ENCODE measurements around the gene REV3L. TPM values are rescaled to one million over a fixed set of nuclear protein-coding genes. Genes with fewer than 3 reads are reported as not detected.

REV3L gene
- total RNA-seq, 1 experiment from 2014 or later = 5.3 TPM

DNA sequence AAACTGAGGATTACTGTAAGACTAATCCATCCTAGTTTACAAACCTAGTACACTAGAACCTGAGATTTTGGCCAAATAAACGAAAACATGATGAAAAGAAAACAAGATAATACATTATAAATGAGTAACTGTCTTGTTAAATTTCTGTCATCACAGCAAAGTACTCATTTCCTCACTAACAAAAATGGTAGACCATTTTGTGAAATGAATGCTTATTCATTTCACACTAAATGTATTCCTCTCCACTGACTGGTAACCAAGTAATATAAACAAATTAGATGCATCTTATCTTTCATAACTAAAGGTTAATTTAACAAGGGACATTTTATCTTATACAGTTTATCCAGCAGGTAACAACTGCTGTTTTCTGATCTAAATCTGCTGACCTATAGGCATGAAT lies 143.7 kb downstream of the REV3L start:
- no peak overlapping the region for H3K4ac ChIP-seq (ENCODE audit: low read depth, low read length)
- no peak overlapping the region for H3K4me2 ChIP-seq (ENCODE audit: insufficient read depth, insufficient read length, low read length)
- no peak overlapping the region for H2BK15ac ChIP-seq (ENCODE audit: low read depth, low read length)
- H2BK12ac ChIP-seq (ENCODE audit: insufficient read length, low read depth, low read length) = no peak overlapping the region
- no peak overlapping the region for H2BK120ac ChIP-seq (ENCODE audit: low read depth, low read length, poor library complexity, severe bottlenecking)
- no peaks in the 10 kb centered on the region for H3K23me2 ChIP-seq (ENCODE audit: insufficient read length, low read depth, low read length, poor library complexity, severe bottlenecking)
- no peaks in the 10 kb centered on the region for H3K27me3 ChIP-seq (ENCODE audit: insufficient read depth, low read length)
- no peak overlapping the region for H3K27ac ChIP-seq (ENCODE audit: insufficient read length, low read depth, low read length)
- Mint-ChIP-seq H3K36me3 (ENCODE audit: insufficient read depth in 1 of 3, low read depth in 3 of 3) (no peaks in the 10 kb centered on the region), H3K4me1 (peaks cover 8 to 10% of the 10 kb centered on the region in 2 experiments), H3K9me3 (no peaks in the 10 kb centered on the region), H3K27me3 (ENCODE audit: low read depth) (no peaks in the 10 kb centered on the region), H3K27ac (0 out of 7 replicates have a peak overlapping the region, but pooled peaks of 1 of the 3 experiments have one; percentile 47), H3K4me3 (no peak overlapping the region)
- H3K4me1 ChIP-seq (ENCODE audit: insufficient read depth, low read length) = no peaks in the 10 kb centered on the region
- TF ChIP-seq, protein P1, sequence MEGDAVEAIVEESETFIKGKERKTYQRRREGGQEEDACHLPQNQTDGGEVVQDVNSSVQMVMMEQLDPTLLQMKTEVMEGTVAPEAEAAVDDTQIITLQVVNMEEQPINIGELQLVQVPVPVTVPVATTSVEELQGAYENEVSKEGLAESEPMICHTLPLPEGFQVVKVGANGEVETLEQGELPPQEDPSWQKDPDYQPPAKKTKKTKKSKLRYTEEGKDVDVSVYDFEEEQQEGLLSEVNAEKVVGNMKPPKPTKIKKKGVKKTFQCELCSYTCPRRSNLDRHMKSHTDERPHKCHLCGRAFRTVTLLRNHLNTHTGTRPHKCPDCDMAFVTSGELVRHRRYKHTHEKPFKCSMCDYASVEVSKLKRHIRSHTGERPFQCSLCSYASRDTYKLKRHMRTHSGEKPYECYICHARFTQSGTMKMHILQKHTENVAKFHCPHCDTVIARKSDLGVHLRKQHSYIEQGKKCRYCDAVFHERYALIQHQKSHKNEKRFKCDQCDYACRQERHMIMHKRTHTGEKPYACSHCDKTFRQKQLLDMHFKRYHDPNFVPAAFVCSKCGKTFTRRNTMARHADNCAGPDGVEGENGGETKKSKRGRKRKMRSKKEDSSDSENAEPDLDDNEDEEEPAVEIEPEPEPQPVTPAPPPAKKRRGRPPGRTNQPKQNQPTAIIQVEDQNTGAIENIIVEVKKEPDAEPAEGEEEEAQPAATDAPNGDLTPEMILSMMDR (conservative IDR thresholded peaks at IDR 0.05) = no peak
- no peaks in the 10 kb centered on the region for H3K79me2 ChIP-seq (ENCODE audit: insufficient read depth, low read length)
- H3K23ac ChIP-seq (ENCODE audit: insufficient read length, low read depth, low read length) = no peak overlapping the region
- H4K5ac ChIP-seq (ENCODE audit: insufficient read length, low read depth, low read length) = no peak overlapping the region
- H3T11ph ChIP-seq (ENCODE audit: low read length) = no peak overlapping the region
- no peak overlapping the region for H4K91ac ChIP-seq (ENCODE audit: insufficient read length, low read depth, low read length)
- no peaks in the 10 kb centered on the region for H4K20me1 ChIP-seq (ENCODE audit: control insufficient read depth, insufficient read depth, insufficient read length)
- no peak for DNase-seq
- no CpG with 5 or more reads among the region's 1 CpG for WGBS (ENCODE audit: extremely low coverage, insufficient read length, low lambda C conversion rate)
- H3K14ac ChIP-seq (ENCODE audit: insufficient read depth, low read length) = no peak overlapping the region
- H2AK5ac ChIP-seq (ENCODE audit: insufficient read length, low read length) = no peak overlapping the region
- H4K8ac ChIP-seq (replicated peaks; ENCODE audit: insufficient read length, low read depth, low read length) = no peak overlapping the region
- H2BK5ac ChIP-seq (ENCODE audit: insufficient read length, low read length) = no peak overlapping the region
- no peak overlapping the region for H2BK20ac ChIP-seq (ENCODE audit: low read depth, low read length, poor library complexity, severe bottlenecking)
- no peak overlapping the region for H3K9ac ChIP-seq (ENCODE audit: extremely low read depth, insufficient read length, low read length)
- no peaks in the 10 kb centered on the region for H3K79me1 ChIP-seq (ENCODE audit: insufficient read depth, low read depth, low read length, poor library complexity, severe bottlenecking)
- H3K56ac ChIP-seq (ENCODE audit: insufficient read length, low read depth, low read length) = no peak overlapping the region
- H3K9me3 ChIP-seq (ENCODE audit: control insufficient read depth, low read depth, low read length) = no peaks in the 10 kb centered on the region
- H2AFZ ChIP-seq (ENCODE audit: low read length) = no peak overlapping the region
- no peak overlapping the region for H3K18ac ChIP-seq (ENCODE audit: insufficient read length, low read depth, low read length)

Measured in H9 (cell line).